Cortex of kidney (tissue), 1 donor: ENCODE measurements around the gene P4HA2.

ENCODE experiments used
- DNase-seq: peaks from one replicate; lab custom pipeline; 2025; lab: John Stamatoyannopoulos, UW

P4HA2 gene

DNA sequence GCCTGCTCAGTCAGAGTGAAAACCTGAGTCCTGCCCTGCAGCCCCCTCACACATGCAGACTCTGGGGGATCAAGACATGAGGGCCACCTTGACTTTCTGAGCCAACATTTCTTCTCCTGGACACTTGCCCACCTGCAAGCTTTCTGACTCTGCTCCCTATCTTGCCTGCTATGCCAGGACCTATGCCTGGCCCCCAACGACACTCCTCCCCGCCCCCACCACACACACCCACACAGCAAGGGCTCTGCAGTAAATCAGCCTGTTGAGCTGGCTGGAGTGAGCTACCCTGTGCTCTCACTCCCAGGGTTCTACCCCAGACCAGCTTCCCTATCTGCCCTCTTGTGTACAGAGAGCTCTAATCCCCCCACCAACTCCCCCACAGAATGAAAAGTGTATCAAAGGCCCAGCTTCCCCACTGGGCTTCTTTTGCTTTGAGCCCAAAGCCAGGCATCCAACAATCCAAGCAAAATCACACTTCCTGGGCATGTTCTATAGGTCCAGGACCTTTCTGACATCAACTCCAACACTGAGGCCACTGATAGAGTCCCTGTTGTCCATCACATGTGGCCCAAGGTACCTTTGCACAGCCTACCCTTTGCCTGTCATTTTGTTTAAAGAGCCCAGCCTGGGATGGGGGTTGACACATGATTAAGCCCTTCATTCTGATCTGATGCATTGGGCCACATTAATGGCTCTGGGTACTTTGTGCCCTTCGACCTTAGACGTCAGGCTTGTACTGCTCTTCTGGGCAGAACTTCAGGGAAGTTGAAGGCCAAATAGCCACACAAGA lies 37.1 kb upstream of the P4HA2 start:
- DNase-seq = no peak

DNA sequence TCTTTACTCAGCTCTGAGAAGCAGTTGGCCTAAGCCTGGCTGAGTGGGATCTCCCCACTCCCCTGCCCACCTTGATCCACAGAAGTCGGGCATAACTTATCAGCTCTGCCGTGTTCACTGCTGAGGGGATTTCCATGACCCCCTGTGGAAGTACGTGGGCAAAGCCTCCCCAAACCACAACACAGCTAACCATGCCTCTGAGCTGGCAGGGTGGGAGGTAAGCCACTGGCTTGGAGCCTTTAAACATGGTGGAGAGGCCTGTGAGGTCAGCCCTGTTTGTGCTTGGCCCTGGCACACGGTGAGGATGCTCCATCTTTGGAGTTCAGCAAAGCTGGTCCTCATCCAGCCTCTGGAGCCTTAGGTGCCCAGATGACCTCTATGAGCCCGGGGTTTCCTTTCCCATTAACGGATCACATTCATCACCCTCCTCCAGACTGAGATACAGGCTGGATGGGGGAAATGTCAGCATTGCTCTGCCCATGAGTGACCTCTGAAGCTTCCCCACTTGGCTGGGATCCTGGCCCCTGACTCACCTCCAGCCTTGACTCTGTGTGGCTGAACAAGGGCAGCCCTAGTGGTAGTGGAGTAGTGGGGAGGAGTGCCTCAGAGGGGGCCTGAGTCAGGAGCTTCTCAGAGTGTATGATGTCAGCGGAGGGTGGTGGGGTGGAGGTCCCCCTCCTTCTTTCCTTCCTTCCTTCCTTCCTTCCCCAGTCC lies 36.1 kb upstream of the P4HA2 start:
- no peak for DNase-seq

DNA sequence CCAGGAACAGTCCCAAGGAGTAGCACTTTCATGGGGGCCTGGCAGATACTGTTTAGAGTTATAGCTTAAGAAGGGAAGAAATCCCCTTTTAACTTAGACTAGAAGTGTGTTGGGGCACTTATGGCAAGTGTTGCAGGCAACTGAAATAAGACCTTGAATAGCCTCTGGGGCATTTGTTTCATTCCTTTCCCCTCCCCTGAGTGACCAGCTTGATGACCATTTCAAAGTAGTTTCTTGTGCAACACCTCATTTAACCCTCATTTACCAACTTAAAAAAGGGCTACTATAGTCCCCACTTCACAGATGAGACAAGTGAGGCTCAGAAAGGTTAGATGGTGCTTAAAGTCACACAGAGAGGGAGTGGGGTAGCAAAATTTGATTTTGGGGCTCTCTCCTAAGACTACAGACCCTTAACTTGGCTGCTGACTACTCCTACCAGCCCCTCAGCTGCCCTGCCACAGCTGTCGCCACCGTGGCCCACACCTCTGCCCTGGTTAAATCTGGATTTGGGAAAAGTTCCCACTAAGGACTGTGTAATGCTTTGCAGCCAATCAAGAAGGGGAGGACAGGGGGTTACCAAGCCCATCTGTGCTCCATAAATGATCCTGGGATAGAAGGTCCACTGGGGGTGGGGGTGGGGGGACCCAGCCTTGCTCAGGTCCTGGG lies 35.4 kb upstream of the P4HA2 start:
- no peak for DNase-seq

DNA sequence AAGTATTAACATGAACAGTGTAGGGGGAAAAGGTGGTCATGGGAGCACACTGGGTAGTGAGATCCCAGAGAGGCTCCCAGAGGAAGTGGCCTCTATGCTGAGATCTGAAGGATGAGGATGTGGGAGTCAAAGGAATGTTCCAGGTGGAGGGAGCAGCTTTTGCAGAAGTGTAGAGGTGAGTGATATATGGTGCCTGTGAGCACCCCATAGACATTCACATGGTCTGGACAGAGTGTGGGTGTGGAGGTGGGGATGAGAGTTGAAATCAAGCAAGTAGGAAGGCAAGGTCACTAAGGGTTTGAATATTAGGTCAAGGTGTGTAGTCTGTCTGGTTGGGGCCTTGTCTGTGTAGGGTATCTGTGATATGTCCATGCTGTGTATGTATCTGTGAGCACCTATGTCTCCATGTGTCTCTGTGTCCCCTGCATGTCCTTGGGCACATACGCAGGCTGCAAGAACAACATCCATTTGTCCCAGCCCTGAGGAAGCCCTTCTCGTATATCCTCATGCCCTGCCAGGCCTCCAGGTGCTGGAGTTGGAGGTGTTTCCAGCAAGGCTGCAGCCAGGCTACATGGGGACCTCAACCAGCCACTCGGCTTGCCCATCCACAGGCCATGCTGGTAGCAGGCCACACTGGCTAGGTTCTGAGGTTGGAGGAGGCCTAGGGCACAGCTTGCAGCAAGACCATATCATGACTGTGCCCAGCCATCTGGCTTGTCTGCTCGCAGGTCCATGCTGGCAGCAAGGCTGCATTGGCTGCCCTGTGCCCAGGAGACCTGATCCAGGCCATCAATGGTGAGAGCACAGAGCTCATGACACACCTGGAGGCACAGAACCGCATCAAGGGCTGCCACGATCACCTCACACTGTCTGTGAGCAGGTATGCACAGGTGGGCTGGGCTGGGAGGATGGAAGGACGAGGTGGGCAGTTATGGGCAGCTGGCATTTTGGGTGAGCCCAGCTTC lies 34.5 kb upstream of the P4HA2 start:
- DNase-seq = no peak

DNA sequence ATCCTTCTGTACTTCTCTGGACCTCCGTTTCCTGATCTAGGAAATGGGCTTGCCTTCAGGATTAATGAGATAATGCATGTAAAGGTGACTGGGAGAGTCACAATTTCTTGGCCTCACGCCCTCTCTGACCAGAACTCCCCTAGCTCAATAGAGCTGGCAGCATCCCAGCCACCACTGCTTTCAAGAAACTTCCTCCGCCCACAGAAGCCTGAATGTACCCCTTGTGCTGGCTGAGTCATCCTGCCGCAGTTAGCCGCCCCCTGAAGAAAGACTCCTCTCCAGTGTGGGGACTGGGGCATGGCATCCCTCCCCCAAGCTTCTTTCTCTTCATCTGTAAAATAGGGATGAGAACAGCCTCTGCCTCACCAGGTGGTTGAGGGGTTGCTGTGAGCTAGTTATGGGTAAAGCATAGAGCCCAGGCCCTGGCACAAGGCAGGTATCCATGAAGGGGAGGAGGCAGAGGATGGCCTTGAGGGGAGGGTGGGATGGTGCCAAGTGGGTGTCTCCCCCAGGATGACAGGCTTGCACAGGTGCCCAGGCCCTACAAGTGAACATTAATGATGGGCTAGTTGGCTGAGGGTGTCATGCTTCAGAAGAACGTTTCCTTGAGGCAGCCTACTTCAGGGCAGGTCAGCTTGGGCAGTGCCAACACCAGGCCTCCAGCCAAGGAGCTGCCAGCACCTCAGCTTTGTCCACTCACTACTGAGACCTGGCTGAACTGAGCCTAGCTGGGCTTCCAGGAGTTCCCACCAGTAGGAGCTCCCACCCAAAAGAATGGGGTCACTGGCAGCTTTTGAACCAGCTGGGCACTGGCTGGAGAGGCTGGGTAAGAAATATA lies 33.3 kb upstream of the P4HA2 start:
- DNase-seq = no peak

DNA sequence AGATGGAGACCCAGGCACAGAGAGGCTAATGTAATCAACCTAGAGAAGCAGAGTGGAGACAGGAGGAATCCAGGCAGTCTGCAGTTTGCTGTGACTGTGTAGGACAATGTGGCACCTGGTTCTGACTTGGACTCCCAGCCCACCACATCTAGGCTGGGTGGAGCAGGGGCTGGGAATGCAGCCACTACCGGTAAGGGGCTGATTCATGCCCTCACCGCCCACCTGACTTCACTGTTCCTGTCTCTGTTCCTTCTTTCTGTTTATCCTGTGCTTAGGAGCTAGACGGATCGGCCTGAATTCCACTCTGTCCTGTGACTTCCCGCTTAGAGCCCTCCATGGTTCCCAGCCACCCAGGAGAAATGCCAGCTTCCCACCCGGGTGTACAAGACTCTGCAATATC lies 32.4 kb upstream of the P4HA2 start:
- DNase-seq = no peak

DNA sequence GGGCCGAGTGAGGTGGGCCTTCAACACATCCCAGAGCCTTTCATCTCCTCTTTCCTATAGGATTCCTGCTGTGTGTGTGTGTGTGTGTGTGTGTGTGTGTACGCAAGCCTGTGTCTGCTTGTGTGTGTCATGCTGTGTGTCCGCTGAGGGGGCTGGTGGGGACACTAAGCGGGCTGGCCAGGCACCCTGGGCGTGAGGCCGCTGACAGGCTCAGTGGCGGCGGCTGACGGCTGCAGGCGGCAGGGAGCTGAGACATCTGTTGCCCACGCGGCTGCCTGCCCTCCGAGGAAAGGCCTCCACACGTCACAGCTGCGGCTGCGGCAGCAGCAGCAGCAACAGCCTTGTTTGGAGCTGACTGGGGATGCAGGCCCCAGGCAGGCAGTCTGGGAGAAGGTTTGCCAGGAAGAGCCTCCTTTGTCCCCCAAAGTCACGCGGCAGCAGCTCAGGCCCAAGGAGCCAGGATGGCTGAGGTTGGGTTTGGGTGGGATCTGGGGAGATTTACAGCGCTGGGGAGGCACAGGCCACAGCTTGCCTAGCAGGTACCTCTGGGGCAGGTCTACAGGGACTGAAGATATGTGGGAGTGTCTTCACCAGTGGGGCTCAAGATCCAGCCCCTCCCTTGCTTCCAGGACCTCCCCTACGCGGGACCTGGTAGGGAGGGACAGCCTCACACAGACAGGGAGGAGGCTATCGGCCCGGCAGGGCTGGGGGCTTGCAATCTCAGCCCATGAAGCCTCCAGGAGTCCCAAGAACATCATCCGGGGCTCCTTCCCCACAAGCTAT lies 31.6 kb upstream of the P4HA2 start:
- no peak for DNase-seq

DNA sequence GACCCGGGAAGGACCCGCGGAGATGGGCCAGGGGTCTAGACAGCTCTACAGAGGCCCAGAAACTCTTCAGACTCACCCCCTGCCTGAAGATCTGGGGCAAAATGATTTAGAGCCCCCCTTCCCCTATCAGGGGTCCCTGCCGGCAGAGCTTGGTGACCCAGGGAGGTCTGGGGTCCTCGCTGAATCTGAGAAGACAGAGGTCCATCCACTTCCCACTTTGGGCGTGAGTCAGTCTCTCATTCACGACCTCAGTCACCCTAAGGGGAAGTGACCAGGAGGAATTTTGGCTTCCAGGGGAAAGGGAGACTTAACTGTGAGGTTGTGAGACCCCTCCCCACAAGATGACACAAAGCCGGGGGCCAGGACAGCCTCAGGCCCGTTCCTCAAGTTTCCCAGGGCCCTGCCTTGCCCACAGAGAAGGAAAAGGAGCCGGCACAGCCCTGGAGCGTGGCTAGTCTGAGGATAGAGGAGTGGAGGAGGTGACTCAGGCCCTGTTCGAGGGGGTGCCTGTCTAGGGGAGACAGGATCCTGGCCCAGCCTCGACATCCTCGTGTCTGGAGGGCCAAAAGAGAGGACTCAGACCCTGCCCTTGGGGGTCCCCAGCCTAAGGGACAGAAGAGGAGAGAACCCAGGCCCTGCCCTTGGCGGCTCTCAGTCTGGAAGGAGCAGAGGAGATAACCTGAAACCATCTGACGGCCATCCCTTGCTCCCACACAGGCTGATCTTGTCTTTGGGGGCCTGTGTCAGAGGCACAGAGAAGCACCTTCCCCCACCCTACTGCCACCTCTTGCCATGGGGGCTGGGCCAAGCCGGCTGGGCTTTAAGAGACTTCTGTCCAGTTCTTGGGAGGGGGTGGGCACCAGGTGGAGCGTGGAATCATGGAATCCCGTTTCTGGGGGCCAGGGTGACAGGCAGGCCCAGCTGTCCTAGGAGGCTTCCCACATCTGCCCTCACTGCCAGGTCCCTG lies 30.7 kb upstream of the P4HA2 start:
- no peak for DNase-seq

DNA sequence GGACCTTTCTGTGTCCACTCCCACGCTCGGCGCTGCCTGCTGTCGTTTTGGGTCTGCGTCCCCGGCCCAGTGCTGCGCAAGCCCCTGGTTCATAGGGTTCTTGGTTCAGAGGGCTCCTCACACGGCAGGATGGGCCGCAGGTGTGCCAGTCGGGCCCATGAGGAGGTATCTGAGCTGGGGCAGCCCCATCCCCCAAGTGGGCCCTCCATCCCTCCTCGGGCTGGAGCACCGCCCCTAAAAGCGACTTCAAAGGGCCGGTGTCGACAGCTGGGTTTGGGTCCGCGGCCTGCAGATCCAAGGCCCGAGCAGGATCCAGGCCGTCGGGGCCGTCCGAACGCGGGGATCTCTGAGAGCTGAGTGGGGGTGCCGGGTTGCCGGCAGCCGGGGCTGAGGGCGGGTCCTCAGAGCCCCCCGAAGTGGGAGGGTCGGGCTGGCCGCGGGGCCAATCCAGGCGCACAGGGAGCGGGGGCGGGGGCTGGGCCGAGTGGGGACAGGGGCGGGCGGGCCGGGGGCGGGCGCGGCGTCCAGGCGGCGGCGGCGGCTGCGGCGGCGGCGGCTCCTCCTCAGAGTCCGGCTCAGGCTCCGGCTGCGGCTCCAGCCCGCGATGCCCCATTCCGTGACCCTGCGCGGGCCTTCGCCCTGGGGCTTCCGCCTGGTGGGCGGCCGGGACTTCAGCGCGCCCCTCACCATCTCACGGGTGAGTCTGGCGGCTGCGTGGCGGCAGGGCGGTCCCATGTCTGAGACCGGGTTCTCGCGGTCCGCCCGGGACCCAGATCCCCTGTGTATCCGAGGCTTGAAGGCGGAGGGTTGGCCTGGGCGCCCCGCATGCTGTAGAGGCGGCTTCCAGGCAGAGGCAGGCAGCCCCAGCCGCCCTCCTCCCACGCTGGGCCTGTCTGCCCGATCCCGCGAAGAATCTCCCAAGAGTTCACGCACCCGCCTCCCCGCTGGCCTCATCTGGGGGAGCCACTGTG lies 29.8 kb upstream of the P4HA2 start, which contains the start of gene PDLIM4:
Gene PDLIM4, plus strand, starts transcription at position 566 of the 971 bp plus-strand sequence. Its CDS starts 39 bp downstream, at position 605.
- no peak for DNase-seq

DNA sequence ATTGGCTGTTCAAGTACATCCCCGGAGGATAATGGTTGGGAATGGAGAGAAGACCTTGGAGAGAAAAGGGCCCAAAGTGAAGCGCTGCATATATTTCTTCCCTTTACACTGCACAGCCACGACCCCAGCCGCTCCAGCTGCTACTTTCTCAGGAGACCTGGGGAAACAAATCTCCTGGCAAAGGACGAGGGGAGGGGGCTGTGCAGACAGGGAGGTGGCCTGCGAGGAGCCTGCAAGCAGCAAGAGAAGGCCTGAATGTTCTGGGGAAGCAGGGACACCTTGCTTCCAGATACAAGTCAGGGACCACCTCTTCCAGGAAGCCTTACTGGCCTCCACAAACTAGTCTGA lies 29.1 kb upstream of the P4HA2 start:
- DNase-seq = no peak

DNA sequence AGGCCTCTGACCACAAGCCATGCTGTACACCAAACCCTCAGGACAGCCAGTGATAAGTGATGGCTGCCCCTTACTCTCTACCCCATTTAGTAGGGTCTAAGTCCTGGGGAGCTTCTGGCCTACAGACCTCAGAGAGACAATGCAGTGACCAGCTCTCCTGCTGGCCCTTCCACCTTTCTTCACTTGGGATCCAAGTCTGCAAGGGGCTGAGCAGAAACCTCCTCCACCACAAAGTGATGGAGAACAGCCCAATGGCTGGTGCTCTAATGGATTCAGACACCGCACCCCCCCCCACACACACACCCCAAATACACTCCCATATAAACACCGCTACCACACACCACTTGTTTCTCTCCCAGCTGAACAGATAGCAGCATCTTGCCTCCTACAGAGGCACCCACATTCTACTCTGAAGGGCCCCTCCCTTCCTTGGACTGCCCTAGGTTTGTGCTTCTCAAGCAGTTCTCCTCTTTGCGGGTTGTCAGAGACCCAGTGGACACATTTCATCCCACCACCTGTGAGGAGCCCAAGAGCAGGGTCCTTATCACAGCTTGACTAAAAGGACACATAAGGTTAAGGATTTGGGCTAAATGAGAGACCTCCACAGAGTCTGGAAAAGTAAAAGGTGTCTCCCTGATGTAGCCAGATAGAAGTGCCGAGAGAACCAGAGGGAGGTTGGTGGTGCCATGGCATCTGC lies 28.6 kb upstream of the P4HA2 start:
- no peak for DNase-seq

DNA sequence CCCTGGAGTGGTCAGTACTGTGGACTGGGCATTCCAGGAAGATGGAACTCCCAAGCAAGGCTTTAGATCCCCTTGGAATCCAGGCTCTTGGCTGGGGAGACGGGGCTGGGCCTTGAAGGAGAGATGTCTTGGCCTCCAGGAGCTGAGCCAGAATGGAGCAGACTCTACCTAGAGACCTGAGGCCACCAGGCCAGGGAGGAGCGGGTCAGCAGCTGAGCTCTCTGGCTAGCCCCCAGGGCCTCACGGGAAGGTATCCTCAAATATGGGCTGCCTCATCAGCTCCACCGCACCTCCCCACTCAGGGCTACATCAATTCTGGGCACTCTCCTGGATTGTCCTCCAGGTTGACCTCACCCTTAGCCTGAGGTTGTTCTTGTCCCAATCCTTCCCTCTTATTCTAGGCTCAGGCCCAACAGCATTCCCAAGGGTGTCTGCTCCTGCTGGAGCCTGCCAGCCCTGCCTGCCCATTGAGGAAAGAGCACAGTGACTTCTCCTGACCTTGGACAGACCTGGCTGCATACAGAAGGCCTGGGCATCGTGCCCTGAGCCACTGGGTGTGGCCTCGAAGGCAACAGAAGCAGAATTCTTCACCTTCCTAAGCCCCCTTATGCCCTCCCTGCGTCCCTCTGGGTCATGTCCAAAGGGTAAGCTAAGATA lies 26.8 kb upstream of the P4HA2 start:
- DNase-seq = no peak

DNA sequence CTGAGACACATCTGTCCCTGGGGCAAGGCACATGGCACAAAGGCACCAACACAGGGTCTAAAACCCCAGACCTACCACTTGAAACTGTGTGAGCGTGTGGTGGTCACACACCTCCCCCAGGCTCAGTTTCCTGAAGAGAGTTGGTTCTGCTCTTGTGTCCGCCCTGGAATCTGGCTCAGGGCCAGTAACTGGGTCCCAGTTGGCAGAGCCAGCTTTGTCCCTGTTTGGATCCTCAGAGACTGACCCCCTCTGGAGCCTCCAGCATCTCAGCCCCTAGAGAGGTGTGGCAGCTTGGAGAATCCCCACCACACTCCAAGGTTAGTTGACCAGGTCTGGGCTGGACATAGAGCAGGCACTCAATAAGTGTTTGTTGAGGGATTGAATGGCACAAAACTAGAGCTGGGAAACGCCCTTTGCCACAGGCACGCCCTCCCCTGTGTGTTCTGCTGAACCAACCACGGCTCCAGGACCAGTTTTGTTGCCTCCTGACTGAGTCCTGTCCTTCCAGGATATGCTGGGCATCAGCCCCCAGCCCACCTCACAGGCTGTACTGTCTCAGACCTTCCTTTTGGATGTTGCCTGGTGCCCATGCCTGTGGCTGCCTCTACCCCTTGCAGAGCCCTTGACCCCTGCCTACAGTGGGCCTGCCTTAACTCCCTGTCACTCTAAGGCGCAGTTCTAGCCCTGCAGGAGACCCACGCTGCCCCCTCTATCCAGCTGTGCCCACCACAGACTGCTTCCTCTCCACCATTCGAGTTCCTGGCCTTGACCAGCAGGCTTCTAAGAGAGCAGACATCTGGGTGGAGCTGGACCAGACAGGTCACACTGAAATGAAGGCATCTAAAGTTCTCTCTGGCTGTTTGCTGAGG lies 26.0 kb upstream of the P4HA2 start:
- DNase-seq = no peak

DNA sequence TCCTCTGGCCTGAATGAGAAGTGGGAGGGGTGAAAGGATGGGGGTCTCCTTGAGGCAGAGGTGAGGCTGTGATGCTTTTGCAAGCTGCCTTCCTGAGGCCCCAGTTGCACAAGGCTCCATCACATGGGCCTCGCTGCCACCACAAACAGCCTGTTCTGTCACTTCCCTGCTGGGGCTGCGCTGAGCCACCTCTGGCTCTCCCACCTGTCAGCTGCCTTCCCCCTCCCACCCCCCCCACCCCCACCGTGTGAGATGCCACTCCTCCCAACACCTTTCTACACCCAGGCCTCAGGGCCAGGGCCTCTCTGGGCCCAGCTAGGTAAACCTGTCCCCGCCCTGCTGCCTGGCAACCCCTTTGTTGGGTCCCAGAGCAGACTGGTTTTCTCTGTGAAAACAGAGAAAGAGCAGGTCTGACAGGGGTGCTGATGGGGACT lies 25.4 kb upstream of the P4HA2 start:
- no peak for DNase-seq

DNA sequence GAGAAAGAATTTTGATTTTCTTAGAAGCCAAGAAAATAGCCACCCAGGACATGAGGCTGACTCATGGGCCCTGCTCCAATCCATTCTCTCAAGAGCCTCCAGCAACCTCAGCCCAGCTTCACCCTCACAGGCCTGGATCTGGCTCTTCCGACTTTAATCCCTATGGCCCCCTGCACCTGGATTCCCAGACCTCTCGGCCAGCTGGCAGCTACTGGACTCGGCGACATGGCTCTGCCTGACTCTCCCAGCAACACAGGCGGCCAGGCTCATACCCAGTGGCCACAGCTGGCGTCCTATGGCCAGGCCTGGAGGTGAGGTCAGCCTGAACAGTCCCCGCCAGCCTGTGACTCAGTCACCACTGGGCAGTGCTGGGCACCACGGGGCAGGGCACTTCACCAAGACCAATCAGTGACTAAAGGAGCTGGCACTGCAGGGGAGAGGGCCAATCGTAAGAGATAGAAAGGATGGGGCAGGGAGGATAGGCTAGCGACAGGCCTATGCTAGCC lies 23.6 kb upstream of the P4HA2 start:
- DNase-seq = no peak
